Amygdala (tissue), 56 donors: ENCODE results near the gene DAD1.

ENCODE experiments used
- DNase-seq, 56 donors: peaks; one replicate each; lab custom pipeline; 2025; lab: John Stamatoyannopoulos, UW

The DAD1 gene

GRCh38 chr14:22524115-22524783 lies 64.8 kb downstream of the DAD1 start:
- no peak for DNase-seq

- no peak for DNase-seq
These were observed 65.7 kb downstream of the DAD1 start for GRCh38 chr14:22523283-22523682.

DNA sequence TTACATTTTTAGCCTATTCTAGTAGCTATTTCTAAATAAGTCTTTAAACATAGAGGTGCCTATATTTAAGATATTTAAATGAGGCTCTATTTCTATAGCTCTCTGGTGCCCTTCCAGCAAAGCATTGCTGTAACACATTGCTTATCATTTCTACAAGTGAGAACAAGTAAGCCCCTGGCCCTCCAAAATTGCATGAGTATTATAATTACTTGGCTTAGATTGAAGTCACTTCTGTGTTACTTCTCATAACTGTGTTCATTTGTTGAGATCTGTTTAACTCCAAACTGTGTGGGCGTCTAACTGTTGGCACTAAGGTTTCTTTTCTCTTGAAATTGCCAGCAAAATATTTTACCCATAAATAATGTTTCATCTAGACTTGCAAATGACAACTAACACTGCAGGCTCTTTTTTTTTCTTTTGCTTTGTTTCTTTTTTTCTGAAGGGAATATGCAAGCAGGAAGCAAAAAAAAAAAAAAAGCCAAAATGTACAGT lies 66.5 kb downstream of the DAD1 start:
- no peak for DNase-seq

GRCh38 chr14:22521449-22522239 lies 67.4 kb downstream of the DAD1 start:
- no peak for DNase-seq

DNA sequence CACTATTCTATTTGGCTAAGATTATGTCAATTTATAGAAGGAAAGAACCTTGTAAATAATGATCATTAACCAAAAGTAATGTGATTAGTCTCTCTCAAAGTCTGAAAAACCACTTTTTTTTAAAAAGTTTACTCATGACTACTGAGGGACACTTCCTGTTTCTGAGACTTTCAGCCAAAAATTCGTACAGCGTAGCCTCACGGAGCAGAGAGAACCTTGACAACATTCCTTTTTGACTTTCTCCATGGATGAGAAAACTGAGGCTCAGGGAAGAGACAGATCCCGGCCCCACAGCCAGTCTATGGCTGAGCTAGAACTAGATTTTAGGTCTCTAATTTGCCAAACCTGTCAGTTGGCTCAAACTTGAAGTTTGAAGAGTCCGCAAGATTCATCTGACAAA lies 68.2 kb downstream of the DAD1 start:
- DNase-seq = no peak

DNA sequence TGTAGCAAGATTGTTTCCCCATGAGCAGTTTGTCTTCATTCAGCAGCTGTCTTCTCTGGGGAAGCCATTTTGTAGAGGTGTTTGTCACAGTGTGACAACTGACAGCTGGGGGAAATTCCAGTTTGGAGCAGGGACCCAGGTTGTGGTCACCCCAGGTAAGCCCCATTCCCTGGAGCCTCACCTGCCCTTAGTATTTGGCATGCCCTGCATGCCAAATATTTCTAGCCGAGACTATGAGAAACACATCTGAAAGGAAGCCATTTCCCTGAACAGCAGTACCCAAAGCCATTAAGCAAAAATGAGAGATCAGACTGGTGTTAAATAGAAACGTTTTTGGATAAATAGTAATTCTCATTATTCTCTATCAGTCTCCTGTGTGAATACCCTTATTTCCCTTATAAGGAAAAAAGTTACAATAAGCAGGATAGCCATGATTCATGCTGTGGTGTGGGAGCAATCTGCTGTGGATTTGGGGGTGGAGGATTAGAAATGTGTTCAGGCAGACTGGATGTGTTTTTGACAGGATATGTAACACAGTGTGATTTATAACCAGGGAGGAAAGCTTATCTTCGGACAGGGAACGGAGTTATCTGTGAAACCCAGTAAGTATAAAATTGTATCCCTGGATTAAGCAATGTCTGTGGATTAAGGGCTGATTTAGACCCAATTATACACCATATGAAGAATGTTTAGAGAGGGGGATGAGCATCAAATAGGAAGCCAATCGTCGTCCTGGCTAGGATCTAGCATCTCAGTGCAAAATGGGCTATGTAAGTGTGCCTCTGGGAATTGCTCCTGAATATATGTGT lies 68.9 kb downstream of the DAD1 start:
- DNase-seq = peak in 2 of 56 donors; percentile 3 to 4

DNA sequence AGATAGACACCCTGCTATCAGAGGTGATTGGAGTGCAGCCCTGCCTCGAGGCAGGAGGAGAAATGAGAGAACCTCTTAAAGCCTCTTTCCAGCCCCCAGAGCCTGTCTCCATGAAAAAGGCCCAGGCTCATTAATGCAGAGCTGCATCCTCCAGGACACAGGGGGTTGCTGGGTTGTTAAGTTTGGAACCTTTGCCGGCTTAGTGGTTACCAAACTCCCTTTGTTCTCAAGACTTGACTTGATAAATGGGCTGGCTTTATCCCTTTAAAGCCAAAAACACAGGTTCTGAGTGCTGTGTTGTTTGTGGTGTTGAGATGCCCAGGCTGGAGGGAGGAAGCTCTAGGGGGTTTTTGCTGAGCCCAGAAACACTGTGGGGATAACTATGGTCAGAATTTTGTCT lies 71.0 kb downstream of the DAD1 start:
- DNase-seq = no peak

GRCh38 chr14:22517117-22517720 lies 71.8 kb downstream of the DAD1 start:
- no peak for DNase-seq

DNA sequence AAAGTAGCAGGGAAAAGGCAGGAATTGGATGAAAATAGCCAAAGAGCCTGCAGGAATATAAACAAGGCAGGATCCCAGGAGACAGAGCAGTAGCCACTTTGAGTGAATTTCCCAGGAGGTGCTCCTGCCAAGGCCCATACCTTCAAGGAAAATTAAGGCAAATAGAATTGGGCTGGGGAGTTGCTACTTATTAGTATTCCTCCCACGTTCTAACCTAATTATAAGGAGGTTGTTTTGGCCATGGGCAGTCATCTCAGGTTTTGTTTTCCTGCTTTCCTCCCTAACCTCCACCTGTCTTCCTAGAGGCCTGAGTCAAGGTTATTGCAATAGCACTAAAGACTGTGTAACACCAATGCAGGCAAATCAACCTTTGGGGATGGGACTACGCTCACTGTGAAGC lies 73.1 kb downstream of the DAD1 start:
- no peak for DNase-seq
